GM10248 (cell line): ENCODE results near the gene UBL7.

Source experiments
- CTCF ChIA-PET: fragments of 300-600 bp; sonication (Branson Sonifier 250); formaldehyde crosslinking; extraction: SDS; loops from one replicate; lab custom pipeline; 2021; ENCODE audit warnings: antibody characterized with exemption; lab: Yijun Ruan, JAX
- POLR2A ChIA-PET: fragments of 350-650 bp; sonication (Branson Sonifier 250); formaldehyde crosslinking; extraction: SDS; loops from one replicate; lab custom pipeline; 2020; ENCODE audit warnings: antibody characterized with exemption; lab: Yijun Ruan, JAX
- DNase-seq: peaks from one replicate; pipeline ENCODE4 v3.0.0; 2012; ENCODE audit errors: extremely low spot score
- TF ChIP-seq, protein P1 (sequence below): IDR thresholded peaks from 2 replicates; pipeline ENCODE4 v1.5.1; 2012; ENCODE audit warnings: mild to moderate bottlenecking, low read depth; ENCODE audit errors: extremely low read depth, missing control alignments, control extremely low read depth

UBL7 gene

DNA sequence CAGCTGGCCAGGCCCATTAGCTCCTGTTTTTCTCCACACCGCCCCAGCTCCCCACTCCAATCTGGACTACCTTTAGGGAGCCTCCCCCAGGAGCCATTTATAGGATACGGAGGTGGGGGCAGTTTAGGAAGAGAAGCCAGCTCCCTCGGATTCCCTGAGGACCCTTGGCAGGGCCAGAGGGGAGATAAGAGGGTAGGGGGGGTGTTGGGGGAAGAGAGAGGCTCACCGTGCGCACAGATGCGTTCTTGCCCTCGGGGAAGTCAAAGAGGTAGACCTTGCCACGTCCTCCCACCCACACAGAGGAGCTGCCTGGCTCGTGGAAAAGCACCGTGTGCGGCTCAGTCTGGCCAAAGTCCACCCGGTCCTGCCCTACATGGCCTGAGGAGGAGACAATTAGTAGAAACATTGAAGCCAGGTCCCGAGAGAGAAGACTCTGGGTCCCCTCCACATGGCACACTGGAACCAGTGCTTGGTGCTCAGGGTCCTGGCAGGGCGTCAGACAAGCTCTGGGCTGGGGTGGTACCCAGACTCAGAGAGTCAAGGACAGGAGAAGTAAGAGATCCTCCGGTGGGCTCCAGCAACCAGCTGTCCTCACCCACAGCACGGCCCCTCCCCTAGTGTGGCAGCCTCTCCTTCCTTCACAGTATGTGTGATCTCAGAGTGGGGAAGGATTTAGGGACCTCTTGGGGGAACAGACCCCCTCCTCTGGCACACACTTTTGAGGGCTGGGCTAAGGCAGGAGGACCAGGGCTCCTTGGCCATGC lies 42.2 kb downstream of the UBL7 start:
- DNase-seq: no peak
- CTCF ChIA-PET: interaction anchor here (1.0 to 3.2 kb wide), 3 partner anchors 12 to 16 kb away, joined by 3 to 14 read pairs (median 5); no protein-coding TSS in a partner anchor
- POLR2A ChIA-PET: interaction anchor here (0.6 to 1.9 kb wide), 5 partner anchors 10 to 483 kb away, joined by 3 to 5 read pairs (median 4); no protein-coding TSS in a partner anchor
- TF ChIP-seq, protein P1, sequence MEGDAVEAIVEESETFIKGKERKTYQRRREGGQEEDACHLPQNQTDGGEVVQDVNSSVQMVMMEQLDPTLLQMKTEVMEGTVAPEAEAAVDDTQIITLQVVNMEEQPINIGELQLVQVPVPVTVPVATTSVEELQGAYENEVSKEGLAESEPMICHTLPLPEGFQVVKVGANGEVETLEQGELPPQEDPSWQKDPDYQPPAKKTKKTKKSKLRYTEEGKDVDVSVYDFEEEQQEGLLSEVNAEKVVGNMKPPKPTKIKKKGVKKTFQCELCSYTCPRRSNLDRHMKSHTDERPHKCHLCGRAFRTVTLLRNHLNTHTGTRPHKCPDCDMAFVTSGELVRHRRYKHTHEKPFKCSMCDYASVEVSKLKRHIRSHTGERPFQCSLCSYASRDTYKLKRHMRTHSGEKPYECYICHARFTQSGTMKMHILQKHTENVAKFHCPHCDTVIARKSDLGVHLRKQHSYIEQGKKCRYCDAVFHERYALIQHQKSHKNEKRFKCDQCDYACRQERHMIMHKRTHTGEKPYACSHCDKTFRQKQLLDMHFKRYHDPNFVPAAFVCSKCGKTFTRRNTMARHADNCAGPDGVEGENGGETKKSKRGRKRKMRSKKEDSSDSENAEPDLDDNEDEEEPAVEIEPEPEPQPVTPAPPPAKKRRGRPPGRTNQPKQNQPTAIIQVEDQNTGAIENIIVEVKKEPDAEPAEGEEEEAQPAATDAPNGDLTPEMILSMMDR: no peak

DNA sequence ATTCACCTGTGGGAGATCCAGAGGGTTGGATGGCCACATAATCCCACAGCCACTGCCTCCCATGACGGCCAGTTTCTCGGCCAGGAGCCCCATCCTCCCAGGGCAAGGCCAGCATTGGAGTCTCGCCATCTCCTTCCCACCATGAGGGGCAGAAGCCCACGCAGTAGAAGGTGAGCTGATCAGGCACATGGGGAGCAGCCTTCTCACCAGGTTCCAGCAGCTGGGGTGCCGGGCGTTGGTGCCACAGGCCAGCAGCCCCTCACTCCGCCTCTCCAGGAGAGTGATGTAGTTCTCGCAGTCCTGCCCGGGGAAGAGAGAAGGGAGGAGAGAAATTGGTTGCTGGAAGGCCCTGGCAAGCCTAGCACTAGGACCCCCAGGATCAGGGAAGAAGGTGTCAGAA lies 43.3 kb downstream of the UBL7 start:
- CTCF ChIA-PET: interaction anchor here (1.0 kb wide), 2 partner anchors 15 to 35 kb away, joined by 3 read pairs; no protein-coding TSS in a partner anchor
- no peak for DNase-seq
- TF ChIP-seq, protein P1: no peak
- POLR2A ChIA-PET: interaction anchor here (1.1 to 1.9 kb wide), 3 partner anchors 12 to 16 kb away, joined by 3 to 5 read pairs (median 4); no protein-coding TSS in a partner anchor

DNA sequence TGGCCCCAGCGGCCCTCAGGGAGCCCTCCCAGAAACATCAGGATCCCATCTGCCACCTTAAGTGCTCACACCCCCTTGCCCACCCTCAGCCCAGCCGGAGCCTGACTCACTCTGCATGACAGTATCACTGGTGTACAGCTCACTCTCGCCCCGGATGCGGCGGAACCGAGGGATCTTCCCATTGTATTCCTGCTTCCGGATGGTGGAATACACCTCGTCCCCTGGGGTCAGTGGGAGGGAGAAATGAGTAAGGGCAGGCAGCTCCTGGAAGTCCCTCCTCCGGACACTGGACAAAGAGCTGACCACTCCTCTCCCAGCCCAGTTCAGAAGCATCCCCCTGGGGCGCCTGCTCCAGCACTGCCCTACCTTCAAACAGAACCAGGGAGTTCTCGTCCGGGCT lies 43.7 kb downstream of the UBL7 start:
- CTCF ChIA-PET: interaction anchor here (1.0 kb wide), 1 partner anchor 35 kb away, joined by 3 read pairs; no protein-coding TSS in a partner anchor
- POLR2A ChIA-PET: interaction anchor here (1.1 to 1.9 kb wide), 3 partner anchors 12 to 15 kb away, joined by 3 to 5 read pairs (median 4); no protein-coding TSS in a partner anchor
- no peak for DNase-seq
- TF ChIP-seq, protein P1: no peak

DNA sequence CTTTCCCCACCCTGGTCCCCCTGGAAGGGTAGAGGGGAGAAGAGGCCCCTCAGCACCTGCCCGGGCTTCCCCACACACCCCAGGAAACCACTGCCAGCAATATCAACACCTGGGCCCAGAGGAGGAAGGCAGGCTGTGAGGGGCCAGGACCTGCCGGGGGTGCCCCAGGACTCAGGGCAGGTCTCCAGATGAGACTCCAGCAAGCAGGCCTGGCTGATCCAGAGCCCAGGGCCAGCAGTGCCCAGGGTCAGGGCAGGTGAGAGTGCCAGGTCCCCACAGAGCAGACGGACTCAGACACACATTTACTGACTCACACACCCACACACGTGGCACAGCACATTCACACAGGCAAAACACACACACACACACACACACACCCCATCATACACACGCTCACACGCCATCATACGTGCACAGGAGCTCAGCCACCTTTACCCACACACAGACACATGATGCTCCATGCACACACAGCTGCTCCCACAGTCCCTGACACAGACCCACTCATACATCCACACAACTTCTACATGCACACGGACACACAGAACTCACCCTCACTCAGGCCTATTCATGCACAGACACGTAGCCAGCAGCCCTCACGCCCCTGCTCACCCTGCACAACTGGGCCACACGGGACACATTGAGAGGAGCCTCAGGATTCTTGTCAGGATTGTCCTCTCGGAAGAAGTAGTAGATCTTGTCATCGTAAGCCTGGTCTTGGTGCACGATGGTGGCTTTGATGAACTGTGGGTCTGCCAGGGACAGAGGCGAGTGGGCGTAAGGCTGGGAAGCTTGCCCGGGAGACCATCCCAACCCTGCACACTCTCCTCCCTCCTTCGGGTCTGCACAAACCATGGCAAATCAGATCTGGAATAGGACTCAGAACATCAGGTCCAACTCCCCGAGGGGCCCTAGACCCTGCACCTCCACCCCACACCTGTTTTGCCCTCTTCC lies 44.7 kb downstream of the UBL7 start:
- TF ChIP-seq, protein P1: no peak
- ChIA-PET POLR2A (interaction anchor here (0.5 kb wide), 1 partner anchor 34 kb away, joined by 4 read pairs; no protein-coding TSS in a partner anchor), CTCF (interaction anchor here (1.0 to 1.5 kb wide), 2 partner anchors 7 to 34 kb away, joined by 3 to 4 read pairs; no protein-coding TSS in a partner anchor)
- no peak for DNase-seq

DNA sequence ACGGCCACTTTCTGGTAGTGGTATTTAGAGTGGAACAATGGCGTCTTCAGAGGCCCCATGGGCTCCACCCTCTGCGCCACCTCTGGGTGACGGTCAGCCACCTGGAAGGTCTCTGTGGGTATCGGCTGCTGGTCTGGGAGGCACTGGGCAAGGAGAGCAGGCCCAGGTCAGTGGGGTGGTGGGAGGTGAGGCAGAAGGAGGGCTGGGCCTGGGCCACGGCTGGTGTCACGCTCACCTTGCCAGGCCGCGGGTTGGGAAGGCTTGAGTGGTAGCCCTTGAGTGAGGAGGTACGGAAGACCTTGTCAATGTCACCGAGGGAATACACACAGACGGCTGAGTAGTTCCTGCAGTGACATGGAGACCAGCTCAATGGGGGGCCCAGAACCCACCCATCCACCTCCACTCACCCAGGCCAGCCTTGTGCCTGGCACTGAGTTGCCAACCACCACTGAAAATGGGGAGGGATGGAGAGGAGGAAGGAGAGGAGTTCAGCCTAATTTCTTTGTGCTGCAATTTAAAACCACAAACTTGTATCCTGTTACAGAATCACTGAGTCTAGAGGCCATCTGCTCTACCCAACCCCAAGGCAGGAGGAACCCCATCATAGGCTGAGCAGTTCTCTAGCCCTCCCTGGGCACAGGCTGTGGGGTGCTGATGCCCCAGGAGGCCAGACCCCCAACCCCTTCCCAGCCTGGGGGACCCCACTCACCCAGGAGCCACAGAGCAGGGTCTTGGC lies 46.2 kb downstream of the UBL7 start:
- ChIA-PET CTCF (interaction anchor here (1.5 to 2.9 kb wide), 2 partner anchors 9 to 12 kb away, joined by 4 to 9 read pairs; no protein-coding TSS in a partner anchor), POLR2A (no interaction called here)
- no peak for DNase-seq
- TF ChIP-seq, protein P1: no peak
